ENCODE data around the gene KLHL17.

KLHL17 gene

DNA sequence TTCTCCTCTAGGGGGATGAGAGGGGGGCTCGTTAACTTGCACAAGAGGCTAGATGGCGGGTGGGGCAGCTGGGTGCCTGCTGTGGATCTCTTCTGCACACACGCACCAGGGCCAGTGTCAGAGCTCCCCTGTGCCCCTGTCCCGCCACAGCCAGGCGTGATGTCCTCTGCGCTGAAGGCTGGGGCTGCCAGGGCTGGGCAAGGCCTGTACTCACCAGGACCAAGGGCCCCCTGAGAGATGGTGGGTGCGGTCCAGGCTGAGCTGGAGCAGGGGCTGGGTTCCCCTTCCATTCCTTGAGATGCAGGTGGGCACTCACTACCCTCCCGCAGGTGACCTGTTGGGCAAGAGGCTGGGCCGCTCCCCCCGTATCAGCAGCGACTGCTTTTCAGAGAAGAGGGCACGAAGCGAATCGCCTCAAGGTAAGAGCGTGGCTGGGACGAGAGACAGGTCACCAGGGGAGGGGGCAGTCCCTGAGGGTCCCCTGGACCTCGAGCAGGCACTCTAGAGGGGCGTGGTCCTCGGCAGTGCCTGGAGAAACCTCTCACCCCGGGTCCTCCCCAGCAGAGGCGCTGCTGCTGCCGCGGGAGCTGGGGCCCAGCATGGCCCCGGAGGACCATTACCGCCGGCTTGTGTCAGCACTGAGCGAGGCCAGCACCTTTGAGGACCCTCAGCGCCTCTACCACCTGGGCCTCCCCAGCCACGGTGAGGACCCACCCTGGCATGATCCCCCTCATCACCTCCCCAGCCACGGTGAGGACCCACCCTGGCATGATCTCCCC lies 21.5 kb upstream of the KLHL17 start:
- H3K18ac ChIP-seq (ENCODE audit: low read length), result peak overlapping the region; percentile 30
- no peak overlapping the region for H2AFZ ChIP-seq (ENCODE audit: insufficient read depth, low read length, poor library complexity)
- no peak overlapping the region for H3K4ac ChIP-seq (ENCODE audit: low read depth, low read length)
- H3K4me1 ChIP-seq (ENCODE audit: control insufficient read depth in 1 of 2, insufficient read depth in 2 of 2, low read length in 2 of 2), result peaks cover 41 to 46% of the 10 kb centered on the region in 2 experiments
- peak overlapping the region; percentile 67 for H2AK5ac ChIP-seq (ENCODE audit: low read length)
- no peak overlapping the region for H3K9ac ChIP-seq (ENCODE audit: low read length)
- peak in 1 of 2 donors; percentile 15 for DNase-seq
- H2BK5ac ChIP-seq (ENCODE audit: low read depth, low read length, poor library complexity), result no peak overlapping the region
- H3K14ac ChIP-seq (ENCODE audit: low read length), result peak overlapping the region; percentile 47
- H3K9me3 ChIP-seq (ENCODE audit: insufficient read depth, low read depth, low read length), result peaks cover 5% of the 10 kb centered on the region
- peaks cover 26% of the 10 kb centered on the region for H3K79me1 ChIP-seq (ENCODE audit: low read length)
- peak overlapping the region; percentile 42 for H2BK12ac ChIP-seq (ENCODE audit: low read length)
- H3K36me3 ChIP-seq (ENCODE audit: control insufficient read depth in 1 of 2, insufficient read depth in 2 of 2, low read length in 2 of 2), result peaks cover 4 to 8% of the 10 kb centered on the region in 2 experiments
- WGBS (ENCODE audit: extremely low coverage, insufficient coverage, insufficient read length), result no CpG with 5 or more reads among the region's 30 CpGs
- no peak overlapping the region for H3K4me3 ChIP-seq (ENCODE audit: low read depth, low read length)
- H3K23ac ChIP-seq (ENCODE audit: low read length), result no peak overlapping the region
- peak overlapping the region; percentile 76 for H4K91ac ChIP-seq (ENCODE audit: low read depth, low read length)
- H4K8ac ChIP-seq (ENCODE audit: low read depth, low read length), result peak overlapping the region; percentile 20
- no peak overlapping the region for H3K27ac ChIP-seq (ENCODE audit: low read depth, low read length)
- no peak overlapping the region for H3K4me2 ChIP-seq (ENCODE audit: low read length)
- peaks cover 4% of the 10 kb centered on the region for H3K79me2 ChIP-seq (ENCODE audit: control insufficient read depth, insufficient read depth, low read length, poor library complexity)
- H2BK120ac ChIP-seq (ENCODE audit: insufficient read depth, low read length, poor library complexity), result peak overlapping the region; percentile 14
- H4K12ac ChIP-seq (ENCODE audit: low read depth, low read length), result peak overlapping the region; percentile 12
- H3K27me3 ChIP-seq (ENCODE audit: insufficient read depth, low read length), result peaks cover 11% of the 10 kb centered on the region

DNA sequence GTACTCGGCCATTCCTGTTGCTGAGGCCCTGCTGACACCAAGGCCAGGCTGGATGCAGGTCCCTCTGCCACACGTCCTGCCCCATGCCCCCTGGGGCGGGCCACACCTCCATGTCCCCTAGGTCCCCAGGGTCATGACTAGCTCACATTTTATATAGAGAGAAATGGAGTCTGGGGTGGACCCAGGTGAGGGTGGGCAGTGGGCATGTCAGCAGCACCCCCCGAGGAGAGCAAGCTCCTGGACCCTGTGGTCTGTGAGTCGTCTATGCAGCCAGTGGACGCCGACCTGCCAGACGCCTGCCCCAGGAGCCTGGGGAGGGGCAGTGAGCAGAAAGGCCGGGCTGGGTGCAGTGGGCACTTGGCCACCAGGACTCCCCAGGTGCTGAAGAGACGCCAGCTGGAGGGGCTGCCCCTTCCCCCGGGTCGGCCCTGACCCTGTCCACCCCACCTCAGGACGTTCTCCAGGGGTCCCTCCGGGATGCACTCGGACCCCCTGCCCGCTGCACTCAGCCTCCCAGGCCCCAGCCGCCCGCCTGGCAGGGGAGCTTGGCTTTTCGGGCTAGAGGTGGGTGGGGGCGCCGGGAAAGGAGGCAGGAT lies 20.8 kb upstream of the KLHL17 start:
- Histone ChIP-seq H3K4me2 (ENCODE audit: low read length) (peak overlapping the region; percentile 66), H3K79me1 (ENCODE audit: low read length) (peaks cover 26% of the 10 kb centered on the region), H3K9me3 (ENCODE audit: insufficient read depth, low read depth, low read length) (peaks cover 5% of the 10 kb centered on the region), H3K4ac (ENCODE audit: low read depth, low read length) (no peak overlapping the region), H2BK120ac (ENCODE audit: insufficient read depth, low read length, poor library complexity) (peak overlapping the region; percentile 44), H3K27me3 (ENCODE audit: insufficient read depth, low read length) (peaks cover 11% of the 10 kb centered on the region), H3K4me3 (ENCODE audit: low read depth, low read length) (no peak overlapping the region), H3K23ac (ENCODE audit: low read length) (no peak overlapping the region), H2BK12ac (ENCODE audit: low read length) (peak overlapping the region; percentile 54), H3K36me3 (ENCODE audit: control insufficient read depth in 1 of 2, insufficient read depth in 2 of 2, low read length in 2 of 2) (peaks cover 9 to 10% of the 10 kb centered on the region in 2 experiments), H3K79me2 (ENCODE audit: control insufficient read depth, insufficient read depth, low read length, poor library complexity) (peaks cover 4% of the 10 kb centered on the region), H2AK5ac (ENCODE audit: low read length) (peak overlapping the region; percentile 67), H3K14ac (ENCODE audit: low read length) (peak overlapping the region; percentile 63), H2AFZ (ENCODE audit: insufficient read depth, low read length, poor library complexity) (no peak overlapping the region), H4K91ac (ENCODE audit: low read depth, low read length) (peak overlapping the region; percentile 76), H3K9ac (ENCODE audit: low read length) (no peak overlapping the region), H3K18ac (ENCODE audit: low read length) (peak overlapping the region; percentile 51), H3K27ac (ENCODE audit: low read depth, low read length) (peak overlapping the region; percentile 14), H3K4me1 (ENCODE audit: control insufficient read depth in 1 of 2, insufficient read depth in 2 of 2, low read length in 2 of 2) (peaks cover 41 to 46% of the 10 kb centered on the region in 2 experiments), H2BK5ac (ENCODE audit: low read depth, low read length, poor library complexity) (peak overlapping the region; percentile 21), H4K12ac (ENCODE audit: low read depth, low read length) (peak overlapping the region; percentile 12), H4K8ac (ENCODE audit: low read depth, low read length) (peak overlapping the region; percentile 20)
- DNase-seq, result no peak
- no CpG with 5 or more reads among the region's 21 CpGs for WGBS (ENCODE audit: extremely low coverage, insufficient coverage, insufficient read length)

DNA sequence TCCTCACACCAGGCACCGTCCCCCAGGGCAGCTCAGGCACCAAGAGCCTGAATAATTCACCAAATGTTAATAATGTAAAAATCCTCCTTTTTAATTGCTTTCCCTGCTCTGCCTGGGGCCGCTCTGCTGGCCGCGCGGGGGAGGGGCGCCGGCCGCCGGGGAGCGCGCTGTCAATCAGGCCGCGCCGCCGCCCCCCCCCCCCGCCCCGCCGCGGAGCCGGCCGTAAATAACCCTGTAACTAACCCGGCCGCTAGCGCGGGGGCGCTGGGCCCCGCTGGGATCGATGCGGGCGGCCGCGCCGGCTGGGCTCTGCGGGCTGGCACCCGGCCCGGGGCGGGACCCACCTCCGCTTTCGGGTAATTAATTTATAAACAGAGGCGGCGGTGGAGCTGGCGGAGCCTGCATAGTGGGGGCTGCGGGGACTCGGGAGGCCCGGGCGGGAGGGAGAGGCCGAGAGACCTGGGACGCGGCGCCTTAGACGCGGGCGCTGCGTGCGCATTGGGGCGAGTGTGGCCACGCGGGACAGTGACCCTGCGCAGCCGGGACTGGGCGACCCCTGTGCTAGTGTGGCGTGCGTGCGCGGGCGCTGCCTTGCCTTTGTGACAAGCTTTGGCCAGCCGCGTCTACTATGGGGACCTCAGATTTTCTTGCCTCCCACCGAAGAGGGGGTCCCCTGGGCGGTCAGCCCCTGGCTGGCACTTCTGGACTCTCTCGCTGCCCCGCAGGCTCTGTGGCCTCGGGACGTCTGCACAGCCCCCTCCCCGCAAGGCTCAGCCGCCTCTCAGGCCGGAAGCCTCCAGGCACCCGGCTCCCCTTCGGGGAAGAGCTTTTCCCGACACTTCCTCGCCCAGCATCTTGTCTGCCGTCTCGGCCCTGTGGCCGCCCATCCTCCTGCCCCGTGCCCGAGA lies 20.0 kb upstream of the KLHL17 start:
- Histone ChIP-seq H4K12ac (ENCODE audit: low read depth, low read length) (peak overlapping the region; percentile 82), H2AK5ac (ENCODE audit: low read length) (peak overlapping the region; percentile 91), H3K23ac (ENCODE audit: low read length) (no peak overlapping the region), H2AFZ (ENCODE audit: insufficient read depth, low read length, poor library complexity) (peak overlapping the region; percentile 68), H2BK5ac (ENCODE audit: low read depth, low read length, poor library complexity) (peak overlapping the region; percentile 75), H3K4me1 (ENCODE audit: control insufficient read depth in 1 of 2, insufficient read depth in 2 of 2, low read length in 2 of 2) (peaks cover 41 to 44% of the 10 kb centered on the region in 2 experiments), H2BK12ac (ENCODE audit: low read length) (peak overlapping the region; percentile 74), H3K79me2 (ENCODE audit: control insufficient read depth, insufficient read depth, low read length, poor library complexity) (peaks cover 4% of the 10 kb centered on the region), H2BK120ac (ENCODE audit: insufficient read depth, low read length, poor library complexity) (peak overlapping the region; percentile 87), H3K27me3 (ENCODE audit: insufficient read depth, low read length) (peaks cover 5% of the 10 kb centered on the region), H3K4me2 (ENCODE audit: low read length) (peak overlapping the region; percentile 66), H3K18ac (ENCODE audit: low read length) (peak overlapping the region; percentile 90), H4K8ac (ENCODE audit: low read depth, low read length) (peak overlapping the region; percentile 86), H3K4me3 (ENCODE audit: low read depth, low read length) (peak overlapping the region; percentile 57), H3K36me3 (ENCODE audit: control insufficient read depth in 1 of 2, insufficient read depth in 2 of 2, low read length in 2 of 2) (peaks cover 14 to 17% of the 10 kb centered on the region in 2 experiments), H3K27ac (ENCODE audit: low read depth, low read length) (peak overlapping the region; percentile 64), H3K9me3 (ENCODE audit: insufficient read depth, low read depth, low read length) (peaks cover 2% of the 10 kb centered on the region), H3K9ac (ENCODE audit: low read length) (no peak overlapping the region), H4K91ac (ENCODE audit: low read depth, low read length) (peak overlapping the region; percentile 94), H3K79me1 (ENCODE audit: low read length) (peaks cover 26% of the 10 kb centered on the region), H3K4ac (ENCODE audit: low read depth, low read length) (peak overlapping the region; percentile 71), H3K14ac (ENCODE audit: low read length) (peak overlapping the region; percentile 95)
- WGBS (ENCODE audit: extremely low coverage, insufficient coverage, insufficient read length), result no CpG with 5 or more reads among the region's 86 CpGs
- peak; percentile 36 to 67 for DNase-seq

DNA sequence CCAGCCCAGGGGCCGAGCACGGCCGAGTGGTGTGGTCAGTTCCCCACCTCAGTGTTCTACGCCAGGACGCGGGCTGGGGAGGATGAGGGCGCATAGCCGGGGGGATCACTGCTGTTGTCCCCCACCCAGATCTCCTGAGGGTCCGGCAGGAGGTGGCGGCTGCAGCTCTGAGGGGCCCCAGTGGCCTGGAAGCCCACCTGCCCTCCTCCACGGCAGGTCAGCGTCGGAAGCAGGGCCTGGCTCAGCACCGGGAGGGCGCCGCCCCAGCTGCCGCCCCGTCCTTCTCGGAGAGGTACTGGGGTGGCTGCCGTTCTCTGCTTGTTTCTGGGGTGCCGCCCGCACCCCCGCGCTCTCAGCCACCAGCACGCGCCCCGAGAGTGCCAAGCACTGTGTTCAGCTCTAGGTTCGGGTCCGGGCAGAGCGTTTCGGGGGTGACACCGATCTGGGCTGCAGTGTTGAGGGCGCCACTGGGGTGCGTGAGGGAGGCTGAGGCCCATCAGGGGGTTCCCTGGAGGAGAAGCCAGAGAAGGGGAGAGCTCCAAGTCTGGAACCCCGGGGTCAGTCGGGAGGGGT lies 19.3 kb upstream of the KLHL17 start:
- no CpG with 5 or more reads among the region's 36 CpGs for WGBS (ENCODE audit: extremely low coverage, insufficient coverage, insufficient read length)

More for the DNA sequence above, 19.3 kb upstream of the KLHL17 start:
- H3K4ac ChIP-seq (ENCODE audit: low read depth, low read length), result peak overlapping the region; percentile 71
- peak overlapping the region; percentile 65 for H2BK120ac ChIP-seq (ENCODE audit: insufficient read depth, low read length, poor library complexity)
- peak overlapping the region; percentile 24 for H2AFZ ChIP-seq (ENCODE audit: insufficient read depth, low read length, poor library complexity)
- no peaks in the 10 kb centered on the region for H3K9me3 ChIP-seq (ENCODE audit: insufficient read depth, low read depth, low read length)
- H3K4me3 ChIP-seq (ENCODE audit: low read depth, low read length), result peak overlapping the region; percentile 24
- no peak overlapping the region for H3K23ac ChIP-seq (ENCODE audit: low read length)
- peaks cover 41 to 42% of the 10 kb centered on the region in 2 experiments for H3K4me1 ChIP-seq (ENCODE audit: control insufficient read depth in 1 of 2, insufficient read depth in 2 of 2, low read length in 2 of 2)
- peak overlapping the region; percentile 95 for H3K14ac ChIP-seq (ENCODE audit: low read length)
- peak overlapping the region; percentile 90 for H2AK5ac ChIP-seq (ENCODE audit: low read length)
- peak overlapping the region; percentile 66 for H3K4me2 ChIP-seq (ENCODE audit: low read length)
- peaks cover 4% of the 10 kb centered on the region for H3K79me2 ChIP-seq (ENCODE audit: control insufficient read depth, insufficient read depth, low read length, poor library complexity)
- peaks cover 26% of the 10 kb centered on the region for H3K79me1 ChIP-seq (ENCODE audit: low read length)
- H4K91ac ChIP-seq (ENCODE audit: low read depth, low read length), result peak overlapping the region; percentile 94
- peak overlapping the region; percentile 64 for H3K27ac ChIP-seq (ENCODE audit: low read depth, low read length)
- peaks cover 21 to 24% of the 10 kb centered on the region in 2 experiments for H3K36me3 ChIP-seq (ENCODE audit: control insufficient read depth in 1 of 2, insufficient read depth in 2 of 2, low read length in 2 of 2)
- peak overlapping the region; percentile 82 for H4K12ac ChIP-seq (ENCODE audit: low read depth, low read length)
- DNase-seq, result no peak
- H2BK12ac ChIP-seq (ENCODE audit: low read length), result peak overlapping the region; percentile 27
- peak overlapping the region; percentile 27 for H3K18ac ChIP-seq (ENCODE audit: low read length)
- peak overlapping the region; percentile 86 for H4K8ac ChIP-seq (ENCODE audit: low read depth, low read length)
- H2BK5ac ChIP-seq (ENCODE audit: low read depth, low read length, poor library complexity), result peak overlapping the region; percentile 37
- no peak overlapping the region for H3K9ac ChIP-seq (ENCODE audit: low read length)
- peaks cover 2% of the 10 kb centered on the region for H3K27me3 ChIP-seq (ENCODE audit: insufficient read depth, low read length)

Measured in trophoblast cell (in vitro differentiated cells and primary cell).